Measurements from ENCODE around the gene SLC22A16. TPM values are rescaled to one million over a fixed set of nuclear protein-coding genes. Genes with fewer than 3 reads are reported as not detected.

Gene SLC22A16
- total and polyA plus RNA-seq, 2 donors (not counting 3 experiments of a cell fraction or from before 2014, with no cell fraction given): not detected

DNA sequence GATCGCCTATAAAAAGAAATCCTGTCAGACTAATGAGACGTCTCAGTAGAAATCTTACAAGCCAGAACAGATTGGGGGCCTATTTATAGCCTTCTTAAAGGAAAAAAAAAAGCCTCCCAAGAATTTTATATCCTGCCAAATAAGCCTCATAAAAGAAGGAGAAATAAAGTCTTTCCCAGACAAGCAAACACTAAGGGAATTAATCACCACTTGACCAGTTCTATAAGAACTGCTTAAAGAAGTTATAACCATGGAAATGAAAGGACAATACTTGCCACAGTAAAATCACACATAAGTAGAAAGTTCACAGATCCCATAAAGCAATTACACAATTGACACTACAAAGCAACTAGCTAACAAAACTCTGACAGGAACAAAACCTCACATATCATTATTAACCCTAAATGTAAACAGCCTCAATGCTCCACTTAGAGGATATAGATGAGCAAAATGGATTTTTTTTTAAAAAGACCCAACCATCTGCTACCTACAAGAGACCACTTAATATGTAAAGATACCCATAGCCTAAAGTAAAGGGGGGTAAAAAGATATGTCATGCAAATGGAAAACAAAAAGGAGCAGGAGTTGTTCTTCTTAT is 13.4 kb downstream of the SLC22A16 start:
- POLR2A ChIA-PET: no interaction called here
- no peak for DNase-seq (ENCODE audit: low read depth, low spot score)
- Histone ChIP-seq H3K27ac (ENCODE audit: insufficient read depth, low read depth, low read length) (no peak overlapping the region), H3K4me3 (replicated peaks in 1 of 3; ENCODE audit: insufficient read depth in 1 of 3, low read depth in 1 of 3, low read length in 3 of 3) (no peak overlapping the region), H3K4me1 (ENCODE audit: control insufficient read depth, extremely low read depth, insufficient read depth, low read length) (no peaks in the 10 kb centered on the region), H3K79me2 (ENCODE audit: control insufficient read depth, insufficient read depth, low read length) (no peaks in the 10 kb centered on the region), H3K9ac (replicated peaks; ENCODE audit: extremely low read depth, insufficient read depth, low read length) (no peak overlapping the region), H3K4me2 (ENCODE audit: insufficient read depth, low read length) (no peak overlapping the region), H2AFZ (ENCODE audit: low read depth, low read length) (no peak overlapping the region), H3K27me3 (ENCODE audit: control insufficient read depth in 2 of 2, insufficient read depth in 2 of 2, low read length in 2 of 2) (peaks cover 6 to 14% of the 10 kb centered on the region in 2 experiments), H3K36me3 (ENCODE audit: control insufficient read depth in 2 of 2, extremely low read depth in 1 of 2, insufficient read depth in 2 of 2, low read length in 2 of 2) (no peaks in the 10 kb centered on the region), H4K20me1 (replicated peaks; ENCODE audit: control insufficient read depth, extremely low read depth, insufficient read depth, low read length) (no peaks in the 10 kb centered on the region), H3K9me3 (replicated peaks; ENCODE audit: control insufficient read depth, insufficient read depth, low read length) (no peaks in the 10 kb centered on the region), H3K9me1 (replicated peaks; ENCODE audit: control insufficient read depth, extremely low read depth, insufficient read depth, low read length) (no peaks in the 10 kb centered on the region)
- CTCF ChIA-PET: no interaction called here
- TF ChIP-seq POLR2AphosphoS5 (IDR thresholded peaks at IDR 0.05; ENCODE audit: insufficient read depth, low read depth, low read length): no peak
- intact Hi-C loops (cut with micrococcal nuclease) (no loop called here), dilution Hi-C loops (cut with MboI; ENCODE audit: extremely low pct_ligation_motif_present, low sequenced_read_pairs) (no loop called here)
- no TSS peak for BruUV-seq (replicated peaks)
- no peak for FAIRE-seq

DNA sequence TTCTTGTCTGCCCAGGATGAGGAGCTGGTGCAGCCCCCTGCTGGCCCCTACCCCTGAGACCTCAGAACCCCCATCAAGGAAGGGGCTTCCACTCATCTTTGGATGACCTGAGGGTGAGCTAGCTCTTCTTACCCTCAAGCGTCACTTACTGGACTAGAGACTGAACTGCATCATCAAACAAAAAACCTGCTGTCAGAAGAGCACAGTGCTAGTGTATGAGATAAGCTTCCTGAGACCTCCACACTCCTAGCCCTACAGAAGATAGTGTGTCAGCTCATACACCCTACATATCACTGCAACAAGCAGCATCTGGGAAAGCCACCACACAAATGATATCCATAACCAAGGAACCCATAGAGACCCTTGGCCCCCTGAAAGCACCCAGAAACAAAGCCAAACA is 15.0 kb downstream of the SLC22A16 start:
- Histone ChIP-seq H4K20me1 (replicated peaks; ENCODE audit: control insufficient read depth, extremely low read depth, insufficient read depth, low read length) (no peaks in the 10 kb centered on the region), H3K4me3 (replicated peaks in 1 of 3; ENCODE audit: insufficient read depth in 1 of 3, low read depth in 1 of 3, low read length in 3 of 3) (no peak overlapping the region), H3K9me1 (replicated peaks; ENCODE audit: control insufficient read depth, extremely low read depth, insufficient read depth, low read length) (no peaks in the 10 kb centered on the region), H3K4me1 (ENCODE audit: control insufficient read depth, extremely low read depth, insufficient read depth, low read length) (no peaks in the 10 kb centered on the region), H3K4me2 (ENCODE audit: insufficient read depth, low read length) (no peak overlapping the region), H3K9ac (replicated peaks; ENCODE audit: extremely low read depth, insufficient read depth, low read length) (no peak overlapping the region), H2AFZ (ENCODE audit: low read depth, low read length) (no peak overlapping the region), H3K36me3 (ENCODE audit: control insufficient read depth in 2 of 2, extremely low read depth in 1 of 2, insufficient read depth in 2 of 2, low read length in 2 of 2) (no peaks in the 10 kb centered on the region), H3K9me3 (replicated peaks; ENCODE audit: control insufficient read depth, insufficient read depth, low read length) (no peaks in the 10 kb centered on the region), H3K27ac (ENCODE audit: insufficient read depth, low read depth, low read length) (no peak overlapping the region), H3K27me3 (ENCODE audit: control insufficient read depth in 2 of 2, insufficient read depth in 2 of 2, low read length in 2 of 2) (peaks cover 6 to 13% of the 10 kb centered on the region in 2 experiments), H3K79me2 (ENCODE audit: control insufficient read depth, insufficient read depth, low read length) (no peaks in the 10 kb centered on the region)
- dilution Hi-C loops (cut with MboI; ENCODE audit: extremely low pct_ligation_motif_present, low sequenced_read_pairs) (no loop called here), intact Hi-C loops (cut with micrococcal nuclease) (no loop called here)
- POLR2A ChIA-PET: no interaction called here
- DNase-seq (ENCODE audit: low read depth, low spot score) (no peak), FAIRE-seq (no peak)
- CTCF ChIA-PET: interaction anchor here (0.6 to 1.0 kb wide), 3 partner anchors 12 to 950 kb away, joined by 3 to 4 read pairs (median 3); no protein-coding TSS in a partner anchor
- TF ChIP-seq GATA2 (IDR thresholded peaks at IDR 0.05; ENCODE audit: insufficient read depth, insufficient read length, low read depth, low read length) (no peak), POLR2AphosphoS5 (IDR thresholded peaks at IDR 0.05; ENCODE audit: insufficient read depth, low read depth, low read length) (no peak), JUN (IDR thresholded peaks at IDR 0.05; ENCODE audit: borderline replicate concordance, insufficient read depth, insufficient read length, low read depth) (no peak)
- TF ChIP-seq, protein P1, sequence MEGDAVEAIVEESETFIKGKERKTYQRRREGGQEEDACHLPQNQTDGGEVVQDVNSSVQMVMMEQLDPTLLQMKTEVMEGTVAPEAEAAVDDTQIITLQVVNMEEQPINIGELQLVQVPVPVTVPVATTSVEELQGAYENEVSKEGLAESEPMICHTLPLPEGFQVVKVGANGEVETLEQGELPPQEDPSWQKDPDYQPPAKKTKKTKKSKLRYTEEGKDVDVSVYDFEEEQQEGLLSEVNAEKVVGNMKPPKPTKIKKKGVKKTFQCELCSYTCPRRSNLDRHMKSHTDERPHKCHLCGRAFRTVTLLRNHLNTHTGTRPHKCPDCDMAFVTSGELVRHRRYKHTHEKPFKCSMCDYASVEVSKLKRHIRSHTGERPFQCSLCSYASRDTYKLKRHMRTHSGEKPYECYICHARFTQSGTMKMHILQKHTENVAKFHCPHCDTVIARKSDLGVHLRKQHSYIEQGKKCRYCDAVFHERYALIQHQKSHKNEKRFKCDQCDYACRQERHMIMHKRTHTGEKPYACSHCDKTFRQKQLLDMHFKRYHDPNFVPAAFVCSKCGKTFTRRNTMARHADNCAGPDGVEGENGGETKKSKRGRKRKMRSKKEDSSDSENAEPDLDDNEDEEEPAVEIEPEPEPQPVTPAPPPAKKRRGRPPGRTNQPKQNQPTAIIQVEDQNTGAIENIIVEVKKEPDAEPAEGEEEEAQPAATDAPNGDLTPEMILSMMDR (IDR thresholded peaks at IDR 0.05; ENCODE audit: extremely low read depth in 1 of 2, insufficient read depth in 1 of 2, low read depth in 1 of 2, low read length in 2 of 2): no peak
- TF ChIP-seq, protein P2, sequence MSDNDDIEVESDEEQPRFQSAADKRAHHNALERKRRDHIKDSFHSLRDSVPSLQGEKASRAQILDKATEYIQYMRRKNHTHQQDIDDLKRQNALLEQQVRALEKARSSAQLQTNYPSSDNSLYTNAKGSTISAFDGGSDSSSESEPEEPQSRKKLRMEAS (IDR thresholded peaks at IDR 0.05; ENCODE audit: insufficient read depth, insufficient read length): no peak
- BruUV-seq (replicated peaks): no TSS peak
